Keratinocyte (primary cell): Measurements from ENCODE around the gene SPDYC. TPM values are rescaled to one million over a fixed set of nuclear protein-coding genes. Genes with fewer than 3 reads are reported as not detected.

ENCODE experiments used
- DNase-seq: peaks from one replicate; pipeline ENCODE4 v3.0.0-alpha.2; 2011; ENCODE audit warnings: low read depth, missing footprints, low spot score
- FAIRE-seq: peaks from 2 replicates; lab custom pipeline; 2011; peaks lifted over from hg19 to GRCh38; lab: Jason Lieb, UNC
- H2AFZ ChIP-seq: 2 replicates; pipeline ENCODE4 v1.6.0; 2012; ENCODE audit warnings: low read length, control low read depth, inconsistent platforms; ENCODE audit not compliant: control insufficient read depth
- H3K27ac ChIP-seq: 2 replicates; pipeline ENCODE4 v1.5.1; 2011; ENCODE audit warnings: low read length; ENCODE audit not compliant: control insufficient read depth, insufficient read depth
- H3K27me3 ChIP-seq: 3 replicates; pipeline ENCODE4 v1.6.0; 2011; ENCODE audit warnings: low read length; ENCODE audit not compliant: control insufficient read depth, insufficient read depth; ENCODE audit errors: extremely low read depth
- H3K36me3 ChIP-seq, 2 experiments: 2 replicates in 1 of 2; 3 replicates in 1 of 2; pipeline ENCODE4 v1.5.1; 2011; ENCODE audit warnings: low read length in 2 of 2, mild to moderate bottlenecking in 1 of 2; ENCODE audit not compliant: control insufficient read depth in 2 of 2, insufficient read depth in 2 of 2; ENCODE audit errors: extremely low read depth in 1 of 2
- H3K4me1 ChIP-seq: 3 replicates; pipeline ENCODE4 v1.5.1; 2011; ENCODE audit warnings: low read length; ENCODE audit not compliant: control insufficient read depth, insufficient read depth; ENCODE audit errors: extremely low read depth
- H3K4me2 ChIP-seq: 3 replicates; pipeline ENCODE4 v1.6.0; 2011; ENCODE audit warnings: low read depth, low read length; ENCODE audit not compliant: control insufficient read depth, insufficient read depth; ENCODE audit errors: extremely low read depth
- H3K4me3 ChIP-seq, 3 experiments: fragments of 200-600 bp in 1 of 3; sonication (generic) in 1 of 3; 2 replicates in 2 of 3; 3 replicates in 1 of 3; pipeline ENCODE4 v1.5.1; 2011 to 2016; ENCODE audit warnings: low read length in 3 of 3, mild to moderate bottlenecking in 3 of 3, control low read depth in 2 of 3, inconsistent platforms in 1 of 3, low read depth in 1 of 3, mixed read lengths in 1 of 3, mixed run types in 1 of 3, moderate library complexity in 1 of 3; ENCODE audit not compliant: control insufficient read depth in 2 of 3, insufficient read depth in 2 of 3; ENCODE audit errors: extremely low read depth in 1 of 3
- H3K79me2 ChIP-seq: 2 replicates; pipeline ENCODE4 v1.6.0; 2012; ENCODE audit warnings: low read length; ENCODE audit not compliant: control insufficient read depth, insufficient read depth
- H3K9ac ChIP-seq: 3 replicates; pipeline ENCODE4 v1.6.0; 2011; ENCODE audit warnings: low read length; ENCODE audit not compliant: control insufficient read depth, insufficient read depth; ENCODE audit errors: extremely low read depth
- H3K9me1 ChIP-seq: 3 replicates; pipeline ENCODE4 v1.6.0; 2011; ENCODE audit warnings: low read length; ENCODE audit not compliant: control insufficient read depth, insufficient read depth; ENCODE audit errors: extremely low read depth
- H3K9me3 ChIP-seq: 2 replicates; pipeline ENCODE4 v1.5.1; 2012; ENCODE audit warnings: low read depth, low read length; ENCODE audit not compliant: control insufficient read depth
- H4K20me1 ChIP-seq: 3 replicates; pipeline ENCODE4 v1.6.0; 2011; ENCODE audit warnings: low read length; ENCODE audit not compliant: control insufficient read depth, insufficient read depth; ENCODE audit errors: extremely low read depth
- CTCF ChIP-seq, 3 experiments: IDR thresholded peaks in 1 of 3; conservative IDR thresholded peaks in 1 of 3; optimal IDR thresholded peaks in 1 of 3; 2 replicates in 2 of 3; 3 replicates in 1 of 3; pipeline versions ENCODE3 to v1.5.1; 2011; ENCODE audit warnings: low read length in 3 of 3, mild to moderate bottlenecking in 3 of 3, moderate library complexity in 2 of 3, control low read depth in 1 of 3, inconsistent platforms in 1 of 3; ENCODE audit not compliant: insufficient read depth in 2 of 3; ENCODE audit errors: extremely low read depth in 1 of 3
- EZH2 ChIP-seq: IDR thresholded peaks from one replicate; pipeline ENCODE4 v1.6.1; 2012; ENCODE audit warnings: inconsistent platforms, mild to moderate bottlenecking, low read length, moderate library complexity
- dilution Hi-C: fragments of 300-500 bp; cut with MboI; formaldehyde crosslinking; loops from one replicate; pipeline ENCODE4 v1.7.0; 2020; ENCODE audit warnings: low sequenced_read_pairs; ENCODE audit not compliant: extremely low pct_ligation_motif_present
- polyA plus RNA-seq, 5 experiments: library from polyadenylated mRNA; depleted of rRNA in 3 of 5; stranded (reverse) in 3 of 5; stranded (forward) in 1 of 5; unstranded in 1 of 5; fragments of >200 nt; gene quantifications; 1 replicate in 1 of 5; 2 replicates in 3 of 5; 3 replicates in 1 of 5; pipeline versions ENCODE4 v1.2.1 to v1.2.3, GENCODE V29; 2011 to 2012; ENCODE audit warnings: missing spikeins in 2 of 5, low read depth in 1 of 5, low replicate concordance in 1 of 5

Gene SPDYC
- polyA plus RNA-seq, 1 donor (not counting 4 experiments of a cell fraction or from before 2014, with no cell fraction given), result not detected

GRCh38 chr11:65187146-65187675, 17.2 kb downstream of the SPDYC start:
- TF ChIP-seq CTCF (optimal IDR thresholded peaks at IDR 0.05 in 1 of 3, IDR thresholded peaks at IDR 0.05 in 1 of 3, conservative IDR thresholded peaks at IDR 0.05 in 1 of 3; ENCODE audit: extremely low read depth in 1 of 3, insufficient read depth in 2 of 3, low read length in 3 of 3) (no peak), EZH2 (no peak)
- Histone ChIP-seq H3K79me2 (peaks cover 91% of the 10 kb centered on the region), H4K20me1 (peaks cover 21% of the 10 kb centered on the region), H3K4me3 (no peak overlapping the region), H3K9ac (no peak overlapping the region), H3K27ac (no peak overlapping the region), H3K36me3 (peaks cover 44 to 58% of the 10 kb centered on the region in 2 experiments), H3K9me3 (no peaks in the 10 kb centered on the region), H2AFZ (no peak overlapping the region), H3K4me2 (no peak overlapping the region), H3K9me1 (no peaks in the 10 kb centered on the region), H3K27me3 (no peaks in the 10 kb centered on the region), H3K4me1 (peaks cover 17% of the 10 kb centered on the region)
- no peak for FAIRE-seq
- DNase-seq, result no peak
- dilution Hi-C loops, result no loop called here

- TF ChIP-seq EZH2 (no peak), CTCF (optimal IDR thresholded peaks at IDR 0.05 in 1 of 3, IDR thresholded peaks at IDR 0.05 in 1 of 3, conservative IDR thresholded peaks at IDR 0.05 in 1 of 3; ENCODE audit: extremely low read depth in 1 of 3, insufficient read depth in 2 of 3, low read length in 3 of 3) (no peak)
- Histone ChIP-seq H3K9me3 (no peaks in the 10 kb centered on the region), H3K27me3 (no peaks in the 10 kb centered on the region), H3K79me2 (peaks cover 87% of the 10 kb centered on the region), H3K4me2 (no peak overlapping the region), H3K9ac (no peak overlapping the region), H2AFZ (no peak overlapping the region), H3K4me1 (peaks cover 17% of the 10 kb centered on the region), H3K27ac (no peak overlapping the region), H4K20me1 (peaks cover 21% of the 10 kb centered on the region), H3K9me1 (no peaks in the 10 kb centered on the region), H3K4me3 (no peak overlapping the region), H3K36me3 (peaks cover 44 to 61% of the 10 kb centered on the region in 2 experiments)
- FAIRE-seq (no peak), DNase-seq (no peak)
- dilution Hi-C loops, result no loop called here
Measured at GRCh38 chr11:65187971-65188461, 18.0 kb downstream of the SPDYC start.
